Measurements from ENCODE around the gene HLA-DQA1.
"Not testable (repeated sequence)": the region's sequence is repeated elsewhere in the genome, so short reads cannot be mapped to it uniquely, and the experiment has no call there.

The HLA-DQA1 gene

DNA sequence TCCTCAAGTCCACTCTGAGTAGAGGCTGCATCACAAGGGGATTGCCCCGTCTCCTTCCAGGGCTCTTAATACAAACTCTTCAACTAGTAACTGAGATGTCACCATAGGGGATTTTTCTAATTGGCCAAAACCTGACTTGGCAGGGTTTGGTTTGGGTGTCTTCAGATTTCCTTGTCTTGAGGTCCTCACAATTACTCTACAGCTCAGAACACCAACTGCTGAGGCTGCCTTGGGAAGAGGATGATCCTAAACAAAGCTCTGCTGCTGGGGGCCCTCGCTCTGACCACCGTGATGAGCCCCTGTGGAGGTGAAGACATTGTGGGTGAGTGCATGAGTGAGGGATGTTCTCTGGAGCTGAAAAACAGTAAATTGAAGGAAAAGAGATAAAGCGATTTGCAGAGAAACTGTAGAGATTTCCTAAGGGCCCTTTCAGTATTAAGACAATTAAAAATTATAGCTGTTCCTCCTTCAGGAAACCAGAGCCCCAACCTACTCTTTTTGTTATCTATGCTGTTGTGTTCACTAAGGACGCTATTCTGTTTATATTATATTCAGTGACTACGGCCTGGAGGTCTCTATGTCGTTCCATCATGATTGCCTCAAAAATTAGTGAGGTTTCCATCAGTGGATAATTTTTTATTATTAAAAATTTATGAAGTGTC, at the start of gene HLA-DQA1:
Gene HLA-DQA1 (plus strand): TSS at position 188 of the 662 bp plus-strand sequence. CDS start 53 bp downstream, at position 241.
- DNase-seq: peak; percentile 70

DNA sequence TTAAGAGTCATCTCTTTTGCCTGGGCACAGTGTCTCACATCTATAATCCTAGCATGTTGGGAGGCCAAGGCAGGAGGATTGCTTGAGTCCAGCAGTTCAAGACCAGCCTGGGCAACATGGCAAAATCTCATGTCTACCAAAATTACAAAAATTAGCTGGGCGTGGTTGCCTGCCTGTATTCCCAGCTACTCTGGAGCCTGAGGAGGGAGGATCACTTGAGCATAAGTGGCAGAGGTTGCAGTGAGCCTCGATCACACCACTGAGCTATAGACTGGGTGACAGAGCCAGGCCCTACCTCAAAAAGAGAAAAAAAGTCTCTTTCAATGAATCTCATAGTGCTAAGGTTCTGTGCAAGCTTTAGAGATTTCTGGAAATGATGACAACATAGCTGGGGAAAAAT, 49.0 kb upstream of the HLA-DQA1 start:
- no peak for DNase-seq

DNA sequence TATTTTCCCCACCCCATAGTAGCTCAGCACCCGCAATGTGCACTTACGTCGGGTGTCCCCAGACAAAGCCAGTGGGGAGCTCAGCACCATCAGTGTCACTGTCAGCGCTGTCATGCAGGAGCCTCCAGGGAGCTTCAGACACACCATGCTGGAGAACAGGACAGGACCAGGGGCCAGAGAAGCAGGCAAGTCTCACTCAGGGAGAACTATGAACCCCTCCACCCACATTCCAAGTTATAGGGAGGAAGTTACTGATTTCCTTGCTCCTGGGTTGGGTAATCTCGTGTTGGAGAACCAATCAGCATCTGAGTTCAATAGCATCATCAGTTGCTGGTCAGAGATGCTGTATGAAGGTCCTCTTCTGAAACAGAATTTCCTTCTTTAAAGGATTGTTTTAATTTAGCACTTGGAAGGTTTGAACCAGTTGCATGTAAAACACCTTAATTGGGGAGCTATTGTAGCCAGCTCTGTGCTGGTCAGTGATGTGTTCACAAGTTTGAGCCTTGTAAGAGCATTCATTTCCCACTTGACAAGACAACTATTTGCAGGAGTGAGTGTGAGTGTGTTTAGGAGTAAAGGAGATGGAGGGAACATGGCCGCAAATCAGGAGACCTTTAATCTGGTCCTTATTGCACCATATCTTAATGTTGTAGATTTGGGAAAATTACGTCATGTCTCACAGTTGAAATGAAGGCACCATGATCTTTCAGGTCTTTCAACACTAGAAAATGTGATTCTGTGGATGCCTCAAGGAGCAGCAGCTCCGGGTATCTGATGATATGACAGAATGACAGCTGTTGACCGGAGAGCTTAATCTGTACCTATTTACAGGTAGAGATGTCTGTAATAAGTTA, 47.4 kb upstream of the HLA-DQA1 start, which contains the start of gene HLA-DRB1:
Gene HLA-DRB1 (minus strand): TSS at position 253 of the 854 bp plus-strand sequence. CDS start 106 bp downstream, at position 147.
- DNase-seq: peak; percentile 64

DNA sequence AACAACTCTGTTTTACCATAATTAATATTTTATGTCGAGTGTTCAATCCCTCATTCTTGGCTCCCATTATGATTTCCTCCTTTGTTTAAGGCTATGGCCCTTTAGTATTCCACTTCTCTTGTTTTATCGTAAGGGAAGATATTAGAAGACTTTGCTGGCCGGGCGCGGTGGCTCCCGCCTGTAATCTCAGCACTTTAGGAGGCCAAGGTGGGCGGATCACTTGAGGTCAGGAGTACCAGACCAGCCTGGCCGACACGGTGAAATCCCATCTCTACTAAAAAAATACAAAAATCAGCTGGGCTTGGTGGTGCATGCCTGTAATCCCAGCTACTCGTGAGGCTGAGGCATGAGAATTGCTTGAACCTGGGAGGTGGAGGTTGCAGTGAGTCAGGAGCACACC, 46.5 kb upstream of the HLA-DQA1 start:
- DNase-seq: not testable (repeated sequence)

DNA sequence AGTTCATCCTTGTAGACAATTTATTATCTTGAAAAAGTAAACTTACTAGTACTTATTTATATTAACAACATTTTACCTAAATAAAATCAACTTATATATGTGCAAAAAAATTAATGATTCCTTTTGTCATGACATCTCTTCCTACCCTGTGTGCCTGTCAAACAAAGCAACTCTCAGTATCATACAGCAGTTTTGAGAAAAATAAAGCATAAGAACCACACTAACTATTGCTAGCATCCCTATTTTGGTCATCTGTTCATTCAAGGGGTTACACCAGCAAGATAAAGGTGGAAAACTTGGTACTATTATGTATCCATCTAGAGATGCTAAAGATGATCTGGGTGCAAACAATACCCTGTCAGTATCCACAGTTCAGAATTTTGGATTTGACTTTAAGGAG, 40.2 kb upstream of the HLA-DQA1 start:
- no peak for DNase-seq

DNA sequence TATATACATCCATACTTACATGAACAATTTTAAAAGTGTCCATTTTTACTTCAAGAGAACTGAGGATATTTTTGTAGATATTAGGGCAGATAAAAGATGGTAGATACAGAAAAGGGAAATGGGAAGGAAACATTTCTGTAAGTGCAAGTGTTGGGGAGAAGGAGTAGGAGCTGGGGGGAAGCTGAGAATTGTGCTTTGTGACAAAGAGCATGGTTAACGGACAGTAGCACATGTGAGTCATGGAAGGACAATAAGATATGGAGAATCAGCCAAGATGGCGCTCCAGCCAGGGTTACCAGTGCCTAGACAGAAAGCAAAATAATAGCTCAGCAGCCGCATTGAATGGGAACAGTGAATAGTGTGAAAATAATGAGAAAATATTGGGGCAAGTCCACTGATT, 34.8 kb upstream of the HLA-DQA1 start:
- no peak for DNase-seq

DNA sequence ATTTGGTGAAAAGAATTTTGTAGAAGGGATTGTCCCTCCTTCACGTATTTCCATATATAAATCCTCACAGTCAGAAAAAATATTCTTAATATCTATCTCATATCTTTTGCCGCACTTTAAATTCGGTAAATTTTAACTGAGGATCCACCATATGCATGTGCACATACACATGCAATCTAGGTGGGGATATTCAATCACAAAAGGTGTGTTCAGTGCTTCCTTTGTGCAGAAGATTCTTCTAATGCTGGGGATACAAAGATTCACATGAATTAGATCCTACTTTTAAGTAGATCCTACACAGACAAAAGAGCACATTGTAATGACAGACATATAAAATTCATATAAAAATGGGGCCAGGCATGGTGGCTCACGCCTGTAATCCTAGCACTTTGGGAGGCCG, 34.0 kb upstream of the HLA-DQA1 start:
- DNase-seq: no peak

DNA sequence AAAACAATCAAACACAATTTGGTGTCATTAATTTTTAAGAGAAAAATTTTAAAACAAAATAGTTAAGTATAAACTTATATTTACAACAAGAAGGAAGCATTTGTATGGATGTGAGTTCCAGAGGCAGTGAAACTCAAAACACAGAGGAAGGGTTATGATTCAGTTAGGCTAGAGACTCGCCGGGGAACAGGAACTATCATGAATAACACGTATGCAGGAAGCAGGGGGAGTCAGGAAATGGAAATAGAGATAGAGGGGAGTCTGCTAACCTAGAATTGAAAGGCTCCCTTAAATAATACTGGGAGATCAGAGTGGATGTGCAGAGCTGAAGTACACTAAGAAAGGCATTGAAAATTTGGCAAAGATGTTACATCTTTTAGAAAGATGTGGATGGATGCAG, 33.3 kb upstream of the HLA-DQA1 start:
- no peak for DNase-seq

DNA sequence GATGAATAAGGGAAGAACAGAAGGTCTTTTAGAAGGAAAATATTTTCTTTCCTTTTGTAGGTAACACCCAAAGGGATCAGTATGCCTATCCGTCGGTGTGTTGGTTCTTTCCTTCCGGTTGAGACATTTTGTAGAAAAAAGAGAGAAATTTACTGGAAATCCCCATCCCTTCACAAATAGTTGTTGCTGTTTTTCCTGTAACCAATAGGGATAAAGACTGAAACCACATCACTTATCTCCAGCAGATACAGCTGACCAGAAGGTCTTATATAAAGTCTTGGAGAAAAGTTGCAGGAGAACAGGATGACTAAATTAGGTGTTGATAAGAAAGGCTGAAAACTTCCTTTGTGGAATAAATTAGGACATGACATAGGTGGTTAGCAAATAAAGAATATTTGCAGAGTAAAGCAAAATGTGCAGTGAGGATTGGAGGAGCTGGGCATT, 32.8 kb upstream of the HLA-DQA1 start:
- DNase-seq: peak; percentile 40

DNA sequence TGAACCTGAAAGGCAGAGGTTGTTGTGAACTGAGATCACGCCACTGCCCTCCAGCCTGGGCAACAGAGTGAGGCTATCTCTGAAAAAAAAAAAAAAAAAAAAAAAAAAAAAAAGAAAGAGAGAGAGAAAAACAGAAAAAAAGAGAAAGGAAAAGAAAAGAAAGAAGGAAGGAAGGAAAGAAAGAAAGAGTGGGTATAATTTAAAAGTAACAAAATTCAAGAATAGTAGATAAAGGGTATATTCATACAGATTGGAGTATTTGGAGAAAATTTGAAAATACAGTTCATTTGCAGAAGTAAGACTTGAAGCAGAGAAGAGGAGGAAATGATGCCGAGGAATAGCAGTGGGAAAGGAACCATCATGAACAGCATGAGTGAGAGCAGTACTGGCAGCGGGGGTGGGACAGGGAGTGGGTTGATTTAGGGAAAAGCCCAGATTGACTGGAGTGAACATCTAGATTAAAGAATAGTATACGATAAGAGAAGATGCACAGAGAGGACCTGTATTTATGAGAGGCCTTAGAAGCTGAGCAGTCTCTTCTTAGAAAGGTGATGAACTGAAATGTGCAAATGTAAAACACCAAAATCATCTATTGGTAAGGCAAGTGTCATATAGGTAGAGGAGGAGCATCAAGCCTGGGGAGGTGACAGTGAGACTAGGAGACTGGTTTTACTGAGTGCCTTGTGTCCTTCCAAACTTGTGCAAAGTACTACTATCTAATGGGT, 29.8 kb upstream of the HLA-DQA1 start:
- no peak for DNase-seq

DNA sequence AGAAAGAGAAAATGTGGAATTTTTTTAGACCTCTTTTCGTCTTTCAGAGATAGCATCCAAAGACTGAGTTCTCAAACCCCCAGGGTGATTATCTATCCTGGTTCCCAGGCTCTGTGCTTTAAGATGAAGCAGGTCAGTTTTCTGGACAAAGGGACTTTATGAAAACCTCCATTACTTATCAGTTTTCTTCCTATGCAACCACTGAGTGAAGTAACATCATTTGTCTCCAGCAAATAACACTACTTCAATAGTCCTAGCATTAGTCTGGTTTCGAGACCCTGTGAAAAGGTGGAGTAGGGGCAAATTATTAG, 29.3 kb upstream of the HLA-DQA1 start:
- no peak for DNase-seq

DNA sequence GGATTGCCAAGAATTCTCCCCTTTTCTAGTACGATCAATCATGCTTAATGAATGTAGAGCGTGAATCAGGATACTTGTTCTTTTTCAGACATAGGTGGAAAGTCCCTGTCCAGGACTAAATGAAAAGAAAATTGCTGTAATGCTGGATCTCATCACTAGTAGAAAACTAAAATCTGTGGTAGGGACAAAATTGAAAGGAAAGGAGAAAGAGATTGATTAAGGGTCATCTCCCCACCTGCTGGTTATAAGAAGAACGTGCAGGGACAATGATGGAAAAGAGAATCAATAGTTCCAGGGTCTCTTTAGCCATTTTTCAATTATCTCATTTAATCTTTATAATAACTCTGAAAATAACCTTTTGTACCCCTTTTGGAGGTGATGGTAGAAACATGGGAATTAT, 28.8 kb upstream of the HLA-DQA1 start:
- DNase-seq: no peak

DNA sequence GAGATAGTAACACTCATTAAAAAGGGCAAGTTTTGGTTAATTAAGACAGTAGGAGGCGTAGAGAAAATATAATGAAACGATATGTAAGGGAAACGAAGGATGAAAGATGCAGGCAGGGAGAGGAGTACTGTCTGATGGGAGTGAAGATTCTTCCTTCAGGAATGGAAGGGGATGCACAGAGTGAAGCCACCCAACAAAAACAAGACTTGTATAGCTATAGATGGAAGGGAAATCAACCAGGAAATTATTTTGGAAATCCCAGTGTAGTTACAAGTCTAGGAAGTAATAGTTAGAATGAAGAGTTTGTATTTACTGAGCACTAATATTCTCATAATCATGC, 27.8 kb upstream of the HLA-DQA1 start:
- no peak for DNase-seq

DNA sequence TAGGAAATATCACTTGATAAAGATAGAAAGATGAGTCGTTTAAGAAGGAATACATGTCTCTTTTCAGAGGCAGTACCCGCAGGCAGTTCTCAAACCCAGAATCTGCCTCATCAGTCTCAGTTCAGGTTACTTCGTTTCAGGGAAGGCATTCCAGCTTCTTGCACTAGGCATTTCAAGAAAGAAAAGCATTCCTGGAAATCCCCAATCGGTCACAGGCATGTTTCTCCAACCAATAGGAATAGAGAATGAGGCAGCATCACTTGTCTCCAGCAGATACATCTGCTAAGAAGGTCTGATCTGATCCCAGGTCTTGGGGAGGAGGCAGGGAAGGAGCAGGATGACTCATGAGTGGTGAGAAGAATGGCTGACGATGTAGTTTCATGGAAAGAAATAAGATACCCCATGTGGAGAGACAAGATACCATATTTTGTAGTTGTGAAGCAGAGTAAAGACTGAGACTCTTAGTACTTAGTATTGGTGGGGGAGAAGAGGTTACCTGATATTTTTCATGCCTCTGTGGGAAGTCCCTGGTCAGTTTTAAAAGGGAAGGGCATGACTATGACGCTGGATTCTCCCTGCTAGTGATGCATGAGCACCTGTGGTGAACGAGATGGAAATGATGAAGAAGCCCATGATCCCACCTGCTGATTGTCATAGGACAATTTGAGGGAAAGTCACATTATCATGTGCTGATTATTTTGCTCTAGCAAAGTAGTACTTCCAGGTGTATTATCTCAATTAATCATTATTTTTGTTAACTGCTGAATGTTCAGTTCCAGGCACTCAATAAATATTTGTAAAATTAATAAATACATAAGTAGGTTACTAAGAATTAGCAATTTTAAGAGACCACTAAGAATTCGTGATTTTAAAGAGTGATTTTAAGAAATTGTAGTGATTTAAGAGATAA, 27.2 kb upstream of the HLA-DQA1 start:
- peak; percentile 84 for DNase-seq

DNA sequence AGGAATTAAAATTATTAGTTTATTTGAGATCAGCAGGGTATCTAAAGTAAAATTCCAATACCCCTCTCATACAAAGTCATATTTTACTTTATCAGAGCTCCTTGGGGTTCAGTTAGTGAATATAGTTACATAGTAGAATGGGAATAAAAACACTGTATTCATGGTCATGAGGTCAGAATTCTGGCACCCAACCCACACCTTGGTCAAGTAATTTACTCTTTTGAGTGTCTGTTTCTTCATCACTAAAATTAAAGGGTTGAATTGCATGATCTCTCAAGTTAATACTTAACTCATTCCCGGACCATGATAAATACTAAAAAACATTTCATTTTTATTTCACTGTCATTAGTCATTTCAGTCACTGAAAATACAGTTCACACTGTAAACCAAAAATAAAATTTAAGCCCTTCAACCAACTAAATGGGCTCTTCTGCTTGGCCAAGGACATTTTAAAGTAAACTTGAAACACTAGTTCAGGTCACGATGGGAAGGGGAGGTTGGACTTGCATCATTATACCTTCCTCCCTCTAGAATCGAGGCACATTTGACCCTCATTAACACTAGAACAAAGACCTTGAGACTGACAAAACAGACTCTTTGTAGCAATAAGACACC, 26.4 kb upstream of the HLA-DQA1 start:
- no peak for DNase-seq

DNA sequence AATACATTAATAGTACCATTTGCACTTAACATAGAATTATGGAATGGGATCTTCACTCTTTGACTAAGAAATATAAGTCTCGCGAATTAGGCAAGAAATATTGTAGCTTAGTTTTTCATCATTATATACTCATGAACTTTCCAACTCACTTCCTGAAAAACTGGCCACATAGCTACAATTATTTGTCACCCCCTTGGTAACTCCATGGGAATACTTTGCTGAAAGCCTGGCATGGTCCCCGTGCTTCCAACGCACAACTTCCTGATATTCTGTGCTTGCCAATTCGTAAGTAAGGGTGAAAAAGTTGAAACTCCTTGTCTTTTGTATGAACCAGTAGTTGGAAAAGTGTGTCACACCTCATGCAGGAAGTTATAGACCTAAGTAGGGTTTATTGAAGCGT, 23.7 kb upstream of the HLA-DQA1 start:
- DNase-seq: no peak

DNA sequence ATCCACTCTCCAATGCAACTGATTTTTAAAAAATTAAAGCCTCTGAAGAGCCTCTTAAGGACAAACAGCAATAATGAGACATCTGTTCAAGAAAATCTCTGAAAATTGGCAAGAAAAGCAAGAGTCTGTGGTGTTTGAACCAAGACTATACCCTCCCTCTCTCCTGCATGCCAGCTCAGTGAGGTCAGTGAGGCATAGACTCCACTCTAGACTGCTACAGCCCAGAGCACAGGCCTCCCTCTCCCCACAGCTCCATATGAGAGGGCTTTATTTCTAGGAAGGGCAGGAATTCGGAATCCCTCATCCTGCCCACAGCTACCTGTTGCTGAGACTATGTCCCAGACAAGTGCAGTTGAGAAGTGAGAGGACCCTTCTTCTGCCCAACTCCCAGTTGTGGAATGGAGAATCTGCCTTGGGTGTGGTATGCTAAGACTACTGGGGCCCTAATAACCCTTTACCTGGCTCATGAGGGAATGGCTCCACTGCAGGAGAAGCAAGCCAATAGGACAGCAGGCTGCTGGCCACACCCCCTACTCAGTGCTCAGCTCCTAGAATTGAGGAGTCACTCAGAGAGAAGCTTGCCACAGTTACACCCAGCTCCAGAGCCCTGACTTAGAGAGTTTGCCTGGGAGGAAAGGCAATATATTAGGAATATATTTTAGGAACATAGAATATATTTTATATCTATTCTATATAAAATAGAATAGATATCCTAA, 22.7 kb upstream of the HLA-DQA1 start:
- no peak for DNase-seq

DNA sequence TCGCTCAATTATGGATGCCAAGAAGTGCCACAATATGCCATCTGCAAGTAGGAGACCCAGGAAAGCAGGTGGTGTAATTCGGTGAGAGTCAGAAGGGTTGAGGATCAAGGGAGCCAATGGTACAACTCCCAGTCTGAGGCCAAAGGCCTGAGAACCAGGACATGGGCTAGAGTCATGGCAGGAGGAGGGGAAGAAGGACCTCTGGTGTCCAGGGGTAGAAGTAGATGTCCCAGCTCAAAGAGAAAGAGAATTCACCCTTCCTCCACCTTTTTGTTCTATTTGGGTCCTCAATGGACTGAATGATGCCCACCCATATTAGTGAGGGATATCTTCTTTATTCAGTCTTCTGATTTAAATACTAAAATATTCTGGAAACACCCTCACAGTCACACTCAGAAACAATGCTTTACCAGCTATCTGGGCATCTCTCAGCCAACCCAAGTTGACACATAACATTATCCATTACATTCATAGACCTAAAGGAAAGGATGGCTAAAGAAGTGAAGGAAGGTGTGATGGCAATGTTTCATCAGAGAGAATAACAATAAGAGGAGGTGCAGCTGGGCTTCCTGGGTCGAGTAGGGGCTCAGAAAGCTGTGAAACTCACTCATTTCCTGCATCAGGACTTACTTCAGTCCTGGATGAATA, 21.2 kb upstream of the HLA-DQA1 start:
- DNase-seq: no peak

DNA sequence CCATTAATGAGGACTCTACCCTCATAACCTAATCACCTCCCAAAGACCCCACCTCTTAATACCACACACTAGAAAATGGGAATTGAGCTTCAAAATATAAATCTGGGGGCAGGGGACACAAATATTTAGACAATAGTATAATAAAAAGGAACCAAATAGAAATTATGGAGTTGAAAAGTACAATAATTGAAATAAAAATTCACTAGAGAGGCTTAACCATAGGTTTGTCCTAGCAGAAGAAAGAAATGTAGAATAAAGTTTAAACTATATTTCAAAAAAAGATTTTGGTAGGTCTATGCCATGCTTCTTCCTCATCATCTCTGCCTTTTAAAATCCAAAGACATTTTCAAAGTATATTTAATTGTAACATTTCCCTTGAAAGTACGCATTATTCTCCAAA, 19.5 kb upstream of the HLA-DQA1 start:
- no peak for DNase-seq

DNA sequence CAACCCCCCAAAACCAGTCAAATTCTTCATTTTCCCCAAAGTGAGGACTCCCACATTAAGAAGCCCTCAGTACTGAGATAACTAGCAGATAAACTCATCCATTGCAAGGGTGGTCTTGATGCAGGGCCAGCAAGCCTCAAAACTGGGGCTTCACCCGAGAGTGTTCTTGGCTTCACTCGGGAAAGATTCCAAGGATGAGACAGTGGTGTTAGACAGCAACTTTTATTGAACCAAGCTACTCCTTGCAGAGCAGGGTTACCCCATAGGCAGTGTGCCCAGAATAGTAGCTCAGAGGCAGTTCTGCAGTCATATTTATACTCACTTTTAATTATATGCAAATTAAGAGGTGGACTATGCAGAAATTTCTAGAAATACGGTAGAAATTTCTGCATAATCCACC, 15.8 kb upstream of the HLA-DQA1 start:
- DNase-seq: no peak
